Lung (tissue), 12 donors: Measurements from ENCODE around the gene OSTF1. TPM values are rescaled to one million over a fixed set of nuclear protein-coding genes. Genes with fewer than 3 reads are reported as not detected.

Experiments used
- ATAC-seq: fragments of 200-7000 bp; cut with Tn5 transposase; one replicate; pipeline ENCODE4 v1.9.1; 2020; ENCODE audit warnings: moderate number of reproducible peaks; ENCODE audit not compliant: insufficient read depth, low FRiP score
- DNase-seq, 3 donors: peaks; one replicate each; pipeline ENCODE4 v3.0.0-alpha.2; 2013 to 2017
- H3K27ac ChIP-seq, 2 donors: one replicate each; pipeline ENCODE4 v1.5.1; 2013; ENCODE audit warnings: mild to moderate bottlenecking in 2 of 2, moderate library complexity in 2 of 2, control low read depth in 1 of 2, inconsistent platforms in 1 of 2, low read depth in 1 of 2, low read length in 1 of 2
- H3K27me3 ChIP-seq, 3 donors: one replicate each; pipeline ENCODE4 v1.5.1; 2013; ENCODE audit warnings: low read length in 2 of 3; ENCODE audit not compliant: control insufficient read depth in 3 of 3, insufficient read depth in 3 of 3
- H3K36me3 ChIP-seq, 4 donors: one replicate each; pipeline ENCODE4 v1.5.1; 2013; ENCODE audit warnings: low read length in 4 of 4, mild to moderate bottlenecking in 1 of 4, moderate library complexity in 1 of 4; ENCODE audit not compliant: control insufficient read depth in 4 of 4, insufficient read depth in 4 of 4
- H3K4me1 ChIP-seq, 5 donors: one replicate each; pipeline ENCODE4 v1.5.1; 2013; ENCODE audit warnings: low read length in 5 of 5, mild to moderate bottlenecking in 2 of 5, moderate library complexity in 1 of 5; ENCODE audit not compliant: control insufficient read depth in 5 of 5, insufficient read depth in 5 of 5
- H3K4me3 ChIP-seq: one replicate; pipeline ENCODE4 v1.5.1; 2013; ENCODE audit warnings: mild to moderate bottlenecking, control low read depth, moderate library complexity
- H3K9ac ChIP-seq, 2 donors: one replicate each; pipeline ENCODE4 v1.5.1; 2013; ENCODE audit warnings: low read length in 2 of 2, control low read depth in 1 of 2; ENCODE audit not compliant: insufficient read depth in 1 of 2
- H3K9me3 ChIP-seq, 4 donors: one replicate each; pipeline ENCODE4 v1.5.1; 2013; ENCODE audit warnings: low read length in 3 of 4, mild to moderate bottlenecking in 1 of 4, moderate library complexity in 1 of 4; ENCODE audit not compliant: control insufficient read depth in 4 of 4, insufficient read depth in 3 of 4
- CTCF ChIP-seq: IDR thresholded peaks from 2 replicates; pipeline ENCODE4 v1.5.1; 2012; ENCODE audit warnings: mild to moderate bottlenecking; ENCODE audit errors: control extremely low read depth, extremely low read depth
- WGBS, 2 donors: extraction: QIAGEN DNeasy Blood & Tissue Kit; methylation state at CpG; one replicate each; pipeline ENCODE4 v1.1.7; 2013; 5-methylcytosine and 5-hydroxymethylcytosine counted together
- polyA plus RNA-seq, 2 donors: library from polyadenylated mRNA; stranded (reverse); fragments of 200-250 nt; gene quantifications; one replicate each; pipeline ENCODE4 v1.2.1, GENCODE V29; 2013
- total RNA-seq, 2 donors: library from RNA; depleted of rRNA in 1 of 2; stranded (reverse); fragments of >200 nt in 1 of 2; gene quantifications; one replicate each; pipeline ENCODE4 v1.2.1, GENCODE V29; 2014 to 2021
- donor health status: control.
- donor health status: control.
- donor health status: Bipolar disorder and iron deficiency.
- donor health status: healthy.
- donor health status: DM: yes; HTN: yes; CAD: no.

The OSTF1 gene
- total and polyA plus RNA-seq, 4 donors, result 50.9 to 91.0 (median 72.0) TPM

DNA sequence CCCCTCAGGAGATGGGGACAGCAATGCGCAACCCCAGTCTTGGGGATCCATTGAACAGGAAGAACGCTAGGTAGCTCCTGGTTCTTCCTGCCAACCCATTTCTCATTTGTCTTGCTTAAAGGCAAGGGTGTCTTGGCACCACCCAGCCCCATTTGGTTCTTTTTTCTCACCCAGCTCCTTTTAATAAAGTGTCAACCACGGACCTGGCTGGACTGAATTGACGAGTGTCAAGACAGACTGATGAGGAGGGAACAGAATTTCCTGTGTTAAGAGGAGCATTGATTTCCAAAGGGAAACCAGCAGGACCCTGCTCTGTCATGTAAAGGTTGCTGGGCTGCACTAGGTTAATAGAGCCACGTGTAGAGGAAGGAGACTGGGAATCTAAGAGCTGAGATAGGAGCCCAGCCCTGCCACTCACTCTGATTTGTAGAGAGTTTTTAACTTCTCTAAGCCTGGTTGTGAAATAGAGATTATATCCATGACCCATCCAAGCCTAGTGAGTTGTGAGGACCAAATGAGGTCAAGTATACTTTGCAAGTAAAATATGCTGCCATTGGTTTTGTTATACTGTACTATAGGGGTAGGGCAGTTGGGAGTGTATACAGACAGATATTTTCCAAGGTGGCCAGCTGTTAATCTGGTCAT lies 33.7 kb downstream of the OSTF1 start:
- H3K4me1 ChIP-seq, result peaks cover 0 to 13% (median 3%) of the 10 kb centered on the region in 5 donors
- no peak for DNase-seq
- H3K4me3 ChIP-seq, result no peak overlapping the region
- ATAC-seq, result no peak
- no peak overlapping the region for H3K27ac ChIP-seq
- no peak for TF ChIP-seq CTCF
- WGBS, 2 donors, result 85 to 88% methylated on average over 5 of the region's 5 CpGs
- H3K27me3 ChIP-seq, result no peaks in the 10 kb centered on the region
- peaks cover 4 to 37% (median 26%) of the 10 kb centered on the region in 4 donors for H3K36me3 ChIP-seq
- no peak overlapping the region for H3K9ac ChIP-seq
- no peaks in the 10 kb centered on the region for H3K9me3 ChIP-seq

DNA sequence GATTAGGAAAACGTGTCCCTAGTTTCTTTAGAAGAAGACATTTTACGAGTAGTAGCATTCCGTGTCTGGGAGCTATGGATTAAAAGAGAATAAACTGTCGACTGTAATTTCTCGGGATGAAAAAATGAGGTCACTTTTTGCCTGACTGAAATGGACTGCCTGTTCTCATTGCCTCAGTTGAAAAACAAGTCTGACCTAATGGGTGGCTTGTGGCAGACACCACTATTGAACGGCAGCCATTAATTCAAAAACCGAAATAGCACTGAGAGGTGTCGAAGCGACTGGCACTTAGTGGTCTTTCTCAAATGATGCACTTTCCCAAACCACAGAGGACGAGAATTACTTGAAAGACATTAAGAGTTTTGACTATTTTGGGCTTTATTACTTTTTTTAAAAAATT lies 35.4 kb downstream of the OSTF1 start:
- Histone ChIP-seq H3K9ac (no peak overlapping the region), H3K4me3 (no peak overlapping the region), H3K36me3 (peaks cover 0 to 27% (median 18%) of the 10 kb centered on the region in 4 donors), H3K27ac (no peak overlapping the region), H3K4me1 (peaks cover 0 to 10% (median 3%) of the 10 kb centered on the region in 5 donors), H3K27me3 (no peaks in the 10 kb centered on the region), H3K9me3 (no peaks in the 10 kb centered on the region)
- WGBS, 2 donors, result 94 to 96% methylated on average over 10 of the region's 10 CpGs
- ATAC-seq (no peak), DNase-seq (no peak)
- no peak for TF ChIP-seq CTCF

GRCh38 chr9:75128535-75128934 lies 40.2 kb downstream of the OSTF1 start:
- ATAC-seq (no peak), DNase-seq (no peak)
- Histone ChIP-seq H3K27ac (no peak overlapping the region), H3K4me3 (no peak overlapping the region), H3K4me1 (peaks cover 0 to 25% (median 0%) of the 10 kb centered on the region in 5 donors), H3K27me3 (no peaks in the 10 kb centered on the region), H3K36me3 (peaks cover 4 to 33% (median 14%) of the 10 kb centered on the region in 4 donors), H3K9ac (no peak overlapping the region), H3K9me3 (no peaks in the 10 kb centered on the region)
- no peak for TF ChIP-seq CTCF
- WGBS, 2 donors, result 70 to 87% methylated on average over 2 of the region's 2 CpGs

GRCh38 chr9:75130172-75130571 lies 41.9 kb downstream of the OSTF1 start:
- 86 to 90% methylated on average over 5 of the region's 5 CpGs for WGBS, 2 donors
- H3K27me3 ChIP-seq, result no peaks in the 10 kb centered on the region

More at GRCh38 chr9:75130172-75130571, 41.9 kb downstream of the OSTF1 start:
- Histone ChIP-seq H3K9me3 (no peaks in the 10 kb centered on the region), H3K27ac (no peak overlapping the region), H3K9ac (peak overlapping the region in 1 of 2 donors; percentile 38), H3K4me3 (no peak overlapping the region), H3K36me3 (peaks cover 4 to 37% (median 18%) of the 10 kb centered on the region in 4 donors), H3K4me1 (peaks cover 0 to 16% (median 0%) of the 10 kb centered on the region in 5 donors)
- no peak for TF ChIP-seq CTCF
- ATAC-seq (no peak), DNase-seq (peak in 2 of 3 donors; percentile 54 to 67)
